ENCODE results near the gene SH3D21.

SH3D21 gene

GRCh38 chr1:36297062-36297461 lies 9.1 kb upstream of the SH3D21 start:
- TF ChIP-seq, protein P1, sequence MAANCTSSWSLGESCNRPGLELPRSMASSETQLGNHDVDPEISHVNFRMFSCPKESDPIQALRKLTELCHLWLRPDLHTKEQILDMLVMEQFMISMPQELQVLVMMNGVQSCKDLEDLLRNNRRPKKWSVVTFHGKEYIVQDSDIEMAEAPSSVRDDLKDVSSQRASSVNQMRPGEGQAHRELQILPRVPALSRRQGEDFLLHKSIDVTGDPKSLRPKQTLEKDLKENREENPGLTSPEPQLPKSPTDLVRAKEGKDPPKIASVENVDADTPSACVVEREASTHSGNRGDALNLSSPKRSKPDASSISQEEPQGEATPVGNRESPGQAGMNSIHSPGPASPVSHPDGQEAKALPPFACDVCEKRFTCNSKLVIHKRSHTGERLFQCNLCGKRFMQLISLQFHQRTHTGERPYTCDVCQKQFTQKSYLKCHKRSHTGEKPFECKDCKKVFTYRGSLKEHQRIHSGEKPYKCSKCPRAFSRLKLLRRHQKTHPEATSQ (tag by site-specific recombination; IDR thresholded peaks at IDR 0.05): no peak
- TF ChIP-seq, protein P2, sequence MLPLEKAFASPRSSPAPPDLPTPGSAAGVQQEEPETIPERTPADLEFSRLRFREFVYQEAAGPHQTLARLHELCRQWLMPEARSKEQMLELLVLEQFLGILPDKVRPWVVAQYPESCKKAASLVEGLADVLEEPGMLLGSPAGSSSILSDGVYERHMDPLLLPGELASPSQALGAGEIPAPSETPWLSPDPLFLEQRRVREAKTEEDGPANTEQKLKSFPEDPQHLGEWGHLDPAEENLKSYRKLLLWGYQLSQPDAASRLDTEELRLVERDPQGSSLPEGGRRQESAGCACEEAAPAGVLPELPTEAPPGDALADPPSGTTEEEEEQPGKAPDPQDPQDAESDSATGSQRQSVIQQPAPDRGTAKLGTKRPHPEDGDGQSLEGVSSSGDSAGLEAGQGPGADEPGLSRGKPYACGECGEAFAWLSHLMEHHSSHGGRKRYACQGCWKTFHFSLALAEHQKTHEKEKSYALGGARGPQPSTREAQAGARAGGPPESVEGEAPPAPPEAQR (tag by site-specific recombination; IDR thresholded peaks at IDR 0.05): no peak
- no peak for TF ChIP-seq ZNF600 (tag by site-specific recombination; IDR thresholded peaks at IDR 0.05)
- TF ChIP-seq, protein P3, sequence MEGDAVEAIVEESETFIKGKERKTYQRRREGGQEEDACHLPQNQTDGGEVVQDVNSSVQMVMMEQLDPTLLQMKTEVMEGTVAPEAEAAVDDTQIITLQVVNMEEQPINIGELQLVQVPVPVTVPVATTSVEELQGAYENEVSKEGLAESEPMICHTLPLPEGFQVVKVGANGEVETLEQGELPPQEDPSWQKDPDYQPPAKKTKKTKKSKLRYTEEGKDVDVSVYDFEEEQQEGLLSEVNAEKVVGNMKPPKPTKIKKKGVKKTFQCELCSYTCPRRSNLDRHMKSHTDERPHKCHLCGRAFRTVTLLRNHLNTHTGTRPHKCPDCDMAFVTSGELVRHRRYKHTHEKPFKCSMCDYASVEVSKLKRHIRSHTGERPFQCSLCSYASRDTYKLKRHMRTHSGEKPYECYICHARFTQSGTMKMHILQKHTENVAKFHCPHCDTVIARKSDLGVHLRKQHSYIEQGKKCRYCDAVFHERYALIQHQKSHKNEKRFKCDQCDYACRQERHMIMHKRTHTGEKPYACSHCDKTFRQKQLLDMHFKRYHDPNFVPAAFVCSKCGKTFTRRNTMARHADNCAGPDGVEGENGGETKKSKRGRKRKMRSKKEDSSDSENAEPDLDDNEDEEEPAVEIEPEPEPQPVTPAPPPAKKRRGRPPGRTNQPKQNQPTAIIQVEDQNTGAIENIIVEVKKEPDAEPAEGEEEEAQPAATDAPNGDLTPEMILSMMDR (tag by site-specific recombination; IDR thresholded peaks at IDR 0.05): no peak
- no peak for TF ChIP-seq ZNF513 (tag by site-specific recombination; IDR thresholded peaks at IDR 0.05)
- TF ChIP-seq ZNF404 (tag by site-specific recombination; IDR thresholded peaks at IDR 0.05): no peak
- TF ChIP-seq ZNF311 (tag by site-specific recombination; IDR thresholded peaks at IDR 0.05; ENCODE audit: borderline replicate concordance): no peak
- TF ChIP-seq ZNF10 (tag by site-specific recombination; IDR thresholded peaks at IDR 0.05): no peak
- TF ChIP-seq, protein P4, sequence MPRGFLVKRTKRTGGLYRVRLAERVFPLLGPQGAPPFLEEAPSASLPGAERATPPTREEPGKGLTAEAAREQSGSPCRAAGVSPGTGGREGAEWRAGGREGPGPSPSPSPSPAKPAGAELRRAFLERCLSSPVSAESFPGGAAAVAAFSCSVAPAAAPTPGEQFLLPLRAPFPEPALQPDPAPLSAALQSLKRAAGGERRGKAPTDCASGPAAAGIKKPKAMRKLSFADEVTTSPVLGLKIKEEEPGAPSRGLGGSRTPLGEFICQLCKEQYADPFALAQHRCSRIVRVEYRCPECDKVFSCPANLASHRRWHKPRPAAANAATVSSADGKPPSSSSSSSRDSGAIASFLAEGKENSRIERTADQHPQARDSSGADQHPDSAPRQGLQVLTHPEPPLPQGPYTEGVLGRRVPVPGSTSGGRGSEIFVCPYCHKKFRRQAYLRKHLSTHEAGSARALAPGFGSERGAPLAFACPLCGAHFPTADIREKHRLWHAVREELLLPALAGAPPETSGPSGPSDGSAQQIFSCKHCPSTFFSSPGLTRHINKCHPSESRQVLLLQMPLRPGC (tag by site-specific recombination; IDR thresholded peaks at IDR 0.05): no peak
- no peak for TF ChIP-seq FEZF1 (tag by site-specific recombination; IDR thresholded peaks at IDR 0.05)
- no peak for TF ChIP-seq KLF1 (tag by site-specific recombination; IDR thresholded peaks at IDR 0.05)
- no peak for TF ChIP-seq ZFP3 (tag by site-specific recombination; IDR thresholded peaks at IDR 0.05; ENCODE audit: low read depth)
- TF ChIP-seq ZNF549 (tag by site-specific recombination; IDR thresholded peaks at IDR 0.05): no peak
- no peak for TF ChIP-seq GLI4 (tag by site-specific recombination; IDR thresholded peaks at IDR 0.05)
- TF ChIP-seq ZNF184 (tag by site-specific recombination; IDR thresholded peaks at IDR 0.05): no peak
- TF ChIP-seq, protein P5, sequence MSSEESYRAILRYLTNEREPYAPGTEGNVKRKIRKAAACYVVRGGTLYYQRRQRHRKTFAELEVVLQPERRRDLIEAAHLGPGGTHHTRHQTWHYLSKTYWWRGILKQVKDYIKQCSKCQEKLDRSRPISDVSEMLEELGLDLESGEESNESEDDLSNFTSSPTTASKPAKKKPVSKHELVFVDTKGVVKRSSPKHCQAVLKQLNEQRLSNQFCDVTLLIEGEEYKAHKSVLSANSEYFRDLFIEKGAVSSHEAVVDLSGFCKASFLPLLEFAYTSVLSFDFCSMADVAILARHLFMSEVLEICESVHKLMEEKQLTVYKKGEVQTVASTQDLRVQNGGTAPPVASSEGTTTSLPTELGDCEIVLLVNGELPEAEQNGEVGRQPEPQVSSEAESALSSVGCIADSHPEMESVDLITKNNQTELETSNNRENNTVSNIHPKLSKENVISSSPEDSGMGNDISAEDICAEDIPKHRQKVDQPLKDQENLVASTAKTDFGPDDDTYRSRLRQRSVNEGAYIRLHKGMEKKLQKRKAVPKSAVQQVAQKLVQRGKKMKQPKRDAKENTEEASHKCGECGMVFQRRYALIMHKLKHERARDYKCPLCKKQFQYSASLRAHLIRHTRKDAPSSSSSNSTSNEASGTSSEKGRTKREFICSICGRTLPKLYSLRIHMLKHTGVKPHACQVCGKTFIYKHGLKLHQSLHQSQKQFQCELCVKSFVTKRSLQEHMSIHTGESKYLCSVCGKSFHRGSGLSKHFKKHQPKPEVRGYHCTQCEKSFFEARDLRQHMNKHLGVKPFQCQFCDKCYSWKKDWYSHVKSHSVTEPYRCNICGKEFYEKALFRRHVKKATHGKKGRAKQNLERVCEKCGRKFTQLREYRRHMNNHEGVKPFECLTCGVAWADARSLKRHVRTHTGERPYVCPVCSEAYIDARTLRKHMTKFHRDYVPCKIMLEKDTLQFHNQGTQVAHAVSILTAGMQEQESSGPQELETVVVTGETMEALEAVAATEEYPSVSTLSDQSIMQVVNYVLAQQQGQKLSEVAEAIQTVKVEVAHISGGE (tag by site-specific recombination; conservative IDR thresholded peaks at IDR 0.05; ENCODE audit: low read depth): no peak
- TF ChIP-seq ZNF660 (tag by site-specific recombination; IDR thresholded peaks at IDR 0.05): no peak
- Histone ChIP-seq H3K4me3 (ENCODE audit: low read depth, low read length) (no peak overlapping the region), H3K36me3 (ENCODE audit: control insufficient read depth in 2 of 2, insufficient read depth in 1 of 2, low read length in 2 of 2) (peaks cover 60 to 94% of the 10 kb centered on the region in 2 experiments), H3K9me3 (ENCODE audit: control insufficient read depth, insufficient read depth, low read depth, low read length) (no peaks in the 10 kb centered on the region), H3K4me1 (ENCODE audit: control insufficient read depth, insufficient read depth, low read length) (no peaks in the 10 kb centered on the region), H3K27ac (ENCODE audit: extremely low read depth, low read depth, low read length) (no peak overlapping the region)
- ChIA-PET CTCF (interaction anchor here (0.6 to 0.9 kb wide), 2 partner anchors 11 to 15 kb away, joined by 3 to 4 read pairs; no protein-coding TSS in a partner anchor), POLR2A (interaction anchor here (1.8 kb wide), 1 partner anchor 9 kb away, joined by 6 read pairs; the partner anchor contains the start of gene SH3D21)

All from HEK293 (cell line).